Keratinocyte (primary cell): ENCODE results near the gene MYH15. TPM values are rescaled to one million over a fixed set of nuclear protein-coding genes. Genes with fewer than 3 reads are reported as not detected.

Experiments
- DNase-seq: peaks from one replicate; pipeline ENCODE4 v3.0.0-alpha.2; 2011; ENCODE audit warnings: low read depth, missing footprints, low spot score
- FAIRE-seq: peaks from 2 replicates; lab custom pipeline; 2011; peaks lifted over from hg19 to GRCh38; lab: Jason Lieb, UNC
- H2AFZ ChIP-seq: 2 replicates; pipeline ENCODE4 v1.6.0; 2012; ENCODE audit warnings: low read length, control low read depth, inconsistent platforms; ENCODE audit not compliant: control insufficient read depth
- H3K27ac ChIP-seq: 2 replicates; pipeline ENCODE4 v1.5.1; 2011; ENCODE audit warnings: low read length; ENCODE audit not compliant: control insufficient read depth, insufficient read depth
- H3K27me3 ChIP-seq: 3 replicates; pipeline ENCODE4 v1.6.0; 2011; ENCODE audit warnings: low read length; ENCODE audit not compliant: control insufficient read depth, insufficient read depth; ENCODE audit errors: extremely low read depth
- H3K36me3 ChIP-seq, 2 experiments: 2 replicates in 1 of 2; 3 replicates in 1 of 2; pipeline ENCODE4 v1.5.1; 2011; ENCODE audit warnings: low read length in 2 of 2, mild to moderate bottlenecking in 1 of 2; ENCODE audit not compliant: control insufficient read depth in 2 of 2, insufficient read depth in 2 of 2; ENCODE audit errors: extremely low read depth in 1 of 2
- H3K4me1 ChIP-seq: 3 replicates; pipeline ENCODE4 v1.5.1; 2011; ENCODE audit warnings: low read length; ENCODE audit not compliant: control insufficient read depth, insufficient read depth; ENCODE audit errors: extremely low read depth
- H3K4me2 ChIP-seq: 3 replicates; pipeline ENCODE4 v1.6.0; 2011; ENCODE audit warnings: low read depth, low read length; ENCODE audit not compliant: control insufficient read depth, insufficient read depth; ENCODE audit errors: extremely low read depth
- H3K4me3 ChIP-seq, 3 experiments: fragments of 200-600 bp in 1 of 3; sonication (generic) in 1 of 3; 2 replicates in 2 of 3; 3 replicates in 1 of 3; pipeline ENCODE4 v1.5.1; 2011 to 2016; ENCODE audit warnings: low read length in 3 of 3, mild to moderate bottlenecking in 3 of 3, control low read depth in 2 of 3, inconsistent platforms in 1 of 3, low read depth in 1 of 3, mixed read lengths in 1 of 3, mixed run types in 1 of 3, moderate library complexity in 1 of 3; ENCODE audit not compliant: control insufficient read depth in 2 of 3, insufficient read depth in 2 of 3; ENCODE audit errors: extremely low read depth in 1 of 3
- H3K79me2 ChIP-seq: 2 replicates; pipeline ENCODE4 v1.6.0; 2012; ENCODE audit warnings: low read length; ENCODE audit not compliant: control insufficient read depth, insufficient read depth
- H3K9ac ChIP-seq: 3 replicates; pipeline ENCODE4 v1.6.0; 2011; ENCODE audit warnings: low read length; ENCODE audit not compliant: control insufficient read depth, insufficient read depth; ENCODE audit errors: extremely low read depth
- H3K9me1 ChIP-seq: 3 replicates; pipeline ENCODE4 v1.6.0; 2011; ENCODE audit warnings: low read length; ENCODE audit not compliant: control insufficient read depth, insufficient read depth; ENCODE audit errors: extremely low read depth
- H3K9me3 ChIP-seq: 2 replicates; pipeline ENCODE4 v1.5.1; 2012; ENCODE audit warnings: low read depth, low read length; ENCODE audit not compliant: control insufficient read depth
- H4K20me1 ChIP-seq: 3 replicates; pipeline ENCODE4 v1.6.0; 2011; ENCODE audit warnings: low read length; ENCODE audit not compliant: control insufficient read depth, insufficient read depth; ENCODE audit errors: extremely low read depth
- EZH2 ChIP-seq: IDR thresholded peaks from one replicate; pipeline ENCODE4 v1.6.1; 2012; ENCODE audit warnings: inconsistent platforms, mild to moderate bottlenecking, low read length, moderate library complexity
- dilution Hi-C: fragments of 300-500 bp; cut with MboI; formaldehyde crosslinking; loops from one replicate; pipeline ENCODE4 v1.7.0; 2020; ENCODE audit warnings: low sequenced_read_pairs; ENCODE audit not compliant: extremely low pct_ligation_motif_present
- polyA plus RNA-seq, 5 experiments: library from polyadenylated mRNA; depleted of rRNA in 3 of 5; stranded (reverse) in 3 of 5; stranded (forward) in 1 of 5; unstranded in 1 of 5; fragments of >200 nt; gene quantifications; 1 replicate in 1 of 5; 2 replicates in 3 of 5; 3 replicates in 1 of 5; pipeline versions ENCODE4 v1.2.1 to v1.2.3, GENCODE V29; 2011 to 2012; ENCODE audit warnings: missing spikeins in 2 of 5, low read depth in 1 of 5, low replicate concordance in 1 of 5
- TF ChIP-seq, protein P1 (sequence below), 3 experiments: IDR thresholded peaks in 1 of 3; conservative IDR thresholded peaks in 1 of 3; optimal IDR thresholded peaks in 1 of 3; 2 replicates in 2 of 3; 3 replicates in 1 of 3; pipeline versions ENCODE3 to v1.5.1; 2011; ENCODE audit warnings: low read length in 3 of 3, mild to moderate bottlenecking in 3 of 3, moderate library complexity in 2 of 3, control low read depth in 1 of 3, inconsistent platforms in 1 of 3; ENCODE audit not compliant: insufficient read depth in 2 of 3; ENCODE audit errors: extremely low read depth in 1 of 3

Gene MYH15
- polyA plus RNA-seq, 1 donor (not counting 4 experiments of a cell fraction or from before 2014, with no cell fraction given): 0.87 TPM

DNA sequence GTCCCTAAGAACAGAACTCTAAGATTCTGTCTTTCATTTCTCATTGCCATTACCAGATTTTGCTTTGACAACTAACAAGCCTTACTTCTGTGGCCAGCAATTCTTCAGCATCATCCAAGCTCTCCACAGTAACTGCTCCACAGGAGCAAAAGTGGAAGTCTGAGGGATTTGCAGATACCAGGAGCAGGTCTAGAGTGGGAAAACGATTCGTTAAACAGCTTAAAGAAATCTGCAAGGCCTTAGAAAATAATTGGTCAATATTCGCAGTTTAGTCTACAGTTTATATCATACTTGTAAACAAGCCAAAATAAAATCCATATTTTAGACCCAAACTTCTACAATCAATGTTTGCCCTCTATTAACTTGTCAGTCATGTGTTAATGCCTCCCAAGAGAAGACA lies 24.1 kb downstream of the MYH15 start:
- Histone ChIP-seq H3K36me3 (no peaks in the 10 kb centered on the region), H3K9ac (no peak overlapping the region), H3K9me3 (no peaks in the 10 kb centered on the region), H3K4me1 (peaks cover 11% of the 10 kb centered on the region), H4K20me1 (no peaks in the 10 kb centered on the region), H3K9me1 (no peaks in the 10 kb centered on the region), H2AFZ (no peak overlapping the region), H3K79me2 (no peaks in the 10 kb centered on the region), H3K27ac (no peak overlapping the region), H3K27me3 (no peaks in the 10 kb centered on the region), H3K4me3 (no peak overlapping the region), H3K4me2 (no peak overlapping the region)
- DNase-seq (no peak), FAIRE-seq (no peak)
- TF ChIP-seq, protein P1, sequence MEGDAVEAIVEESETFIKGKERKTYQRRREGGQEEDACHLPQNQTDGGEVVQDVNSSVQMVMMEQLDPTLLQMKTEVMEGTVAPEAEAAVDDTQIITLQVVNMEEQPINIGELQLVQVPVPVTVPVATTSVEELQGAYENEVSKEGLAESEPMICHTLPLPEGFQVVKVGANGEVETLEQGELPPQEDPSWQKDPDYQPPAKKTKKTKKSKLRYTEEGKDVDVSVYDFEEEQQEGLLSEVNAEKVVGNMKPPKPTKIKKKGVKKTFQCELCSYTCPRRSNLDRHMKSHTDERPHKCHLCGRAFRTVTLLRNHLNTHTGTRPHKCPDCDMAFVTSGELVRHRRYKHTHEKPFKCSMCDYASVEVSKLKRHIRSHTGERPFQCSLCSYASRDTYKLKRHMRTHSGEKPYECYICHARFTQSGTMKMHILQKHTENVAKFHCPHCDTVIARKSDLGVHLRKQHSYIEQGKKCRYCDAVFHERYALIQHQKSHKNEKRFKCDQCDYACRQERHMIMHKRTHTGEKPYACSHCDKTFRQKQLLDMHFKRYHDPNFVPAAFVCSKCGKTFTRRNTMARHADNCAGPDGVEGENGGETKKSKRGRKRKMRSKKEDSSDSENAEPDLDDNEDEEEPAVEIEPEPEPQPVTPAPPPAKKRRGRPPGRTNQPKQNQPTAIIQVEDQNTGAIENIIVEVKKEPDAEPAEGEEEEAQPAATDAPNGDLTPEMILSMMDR (optimal IDR thresholded peaks at IDR 0.05 in 1 of 3, IDR thresholded peaks at IDR 0.05 in 1 of 3, conservative IDR thresholded peaks at IDR 0.05 in 1 of 3; ENCODE audit: extremely low read depth in 1 of 3, insufficient read depth in 2 of 3, low read length in 3 of 3): no peak
- no peak for TF ChIP-seq EZH2
- dilution Hi-C loops: no loop called here

DNA sequence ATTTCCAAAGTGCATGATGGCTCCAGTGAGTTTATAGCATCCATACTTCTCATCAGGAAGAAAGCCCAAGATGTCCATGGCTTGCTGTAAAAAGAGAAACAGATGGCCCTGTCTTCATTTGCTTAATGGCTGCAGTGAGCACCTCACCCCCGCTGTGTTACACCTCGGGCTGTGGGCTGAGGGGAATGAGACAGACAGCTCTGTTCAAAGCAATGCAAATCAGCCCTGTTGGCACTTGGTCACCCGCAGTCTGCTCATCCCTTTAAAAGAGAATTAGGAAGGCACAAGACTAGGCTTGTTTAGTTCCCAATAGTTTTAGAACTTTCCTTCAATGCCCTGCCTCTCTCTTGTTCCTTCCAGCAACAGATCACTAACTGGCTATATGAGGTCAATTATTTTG lies 25.2 kb downstream of the MYH15 start:
- peak; percentile 55 for FAIRE-seq
- no peaks in the 10 kb centered on the region for H3K27me3 ChIP-seq
- H3K9ac ChIP-seq: no peak overlapping the region
- H3K9me1 ChIP-seq: no peaks in the 10 kb centered on the region
- peak overlapping the region; percentile 20 for H2AFZ ChIP-seq
- no peaks in the 10 kb centered on the region for H3K79me2 ChIP-seq
- H3K4me1 ChIP-seq: peaks cover 11% of the 10 kb centered on the region
- no peaks in the 10 kb centered on the region for H3K9me3 ChIP-seq
- no peak for TF ChIP-seq EZH2
- TF ChIP-seq, protein P1 (optimal IDR thresholded peaks at IDR 0.05 in 1 of 3, IDR thresholded peaks at IDR 0.05 in 1 of 3, conservative IDR thresholded peaks at IDR 0.05 in 1 of 3; ENCODE audit: extremely low read depth in 1 of 3, insufficient read depth in 2 of 3, low read length in 3 of 3): no peak
- H3K4me3 ChIP-seq: no peak overlapping the region
- H4K20me1 ChIP-seq: no peaks in the 10 kb centered on the region
- H3K27ac ChIP-seq: no peak overlapping the region
- dilution Hi-C loops: no loop called here
- H3K36me3 ChIP-seq: no peaks in the 10 kb centered on the region
- DNase-seq: no peak
- peak overlapping the region; percentile 22 for H3K4me2 ChIP-seq
